DMS79 (cell line): ENCODE measurements around the gene PLA2G12A.
A peak's percentile ranks its signal among the peaks of the same experiment; 100 is the strongest.
"Not testable (repeated sequence)": the region's sequence is repeated elsewhere in the genome, so short reads cannot be mapped to it uniquely, and the experiment has no call there.

Experiments used
- DNase-seq: peaks from one replicate; lab custom pipeline; 2025; lab: John Stamatoyannopoulos, UW

PLA2G12A gene

DNA sequence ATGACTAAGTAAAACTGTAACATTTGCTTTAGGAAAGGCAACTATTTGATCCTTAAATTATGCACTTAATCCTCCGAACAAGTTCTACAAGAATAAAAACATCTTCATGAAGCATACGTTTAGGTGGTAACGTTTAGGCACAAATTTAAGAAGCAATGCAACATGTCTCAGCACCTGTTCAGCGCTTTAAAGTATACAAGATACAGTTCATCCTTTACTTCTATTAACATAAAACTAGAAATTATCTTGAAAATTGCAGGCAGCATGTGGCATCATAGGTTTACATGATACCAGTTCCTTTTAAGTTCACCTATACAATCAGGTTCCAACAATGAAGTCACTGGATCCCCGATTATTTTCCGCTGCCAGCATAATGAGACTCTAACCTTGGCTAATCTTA lies 1.5 kb downstream of the PLA2G12A start:
- DNase-seq = no peak

DNA sequence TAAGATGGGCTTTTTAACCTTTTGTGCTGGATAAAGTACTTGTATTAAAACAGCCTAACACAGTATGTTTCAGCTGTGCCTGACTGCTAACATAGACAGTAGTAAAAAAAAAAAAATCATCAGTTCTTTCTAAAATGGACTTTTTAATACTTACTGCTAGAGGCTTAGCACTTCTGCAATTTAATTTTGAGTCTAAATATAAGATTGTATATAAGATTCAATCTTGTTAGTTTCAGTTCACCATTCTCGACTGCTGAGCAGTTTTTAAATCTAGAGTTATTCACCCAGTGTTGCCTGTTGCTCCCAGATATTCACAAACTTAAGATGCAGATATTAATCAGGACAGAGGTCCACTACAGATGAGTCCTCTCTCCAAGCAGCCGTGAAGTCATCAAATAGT lies 6.8 kb downstream of the PLA2G12A start:
- DNase-seq = no peak

DNA sequence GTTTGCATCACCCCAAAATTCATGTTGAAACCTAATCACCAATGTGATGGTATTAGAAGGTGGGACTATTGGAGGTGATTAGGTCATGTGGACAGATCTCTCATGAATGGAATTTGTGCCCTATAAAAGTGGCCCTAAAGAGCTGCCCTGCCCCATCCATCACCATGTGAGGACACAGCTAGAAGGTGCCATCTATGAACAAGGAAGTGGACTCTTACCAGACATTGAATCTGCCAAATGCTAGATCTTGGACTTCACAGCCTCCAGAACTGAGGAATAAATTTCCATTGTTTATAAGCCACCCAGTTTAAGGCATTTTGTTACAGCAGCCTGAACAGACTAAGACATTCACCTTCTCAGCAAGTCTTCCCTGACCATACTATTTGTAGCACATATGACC lies 7.5 kb downstream of the PLA2G12A start:
- no peak for DNase-seq

DNA sequence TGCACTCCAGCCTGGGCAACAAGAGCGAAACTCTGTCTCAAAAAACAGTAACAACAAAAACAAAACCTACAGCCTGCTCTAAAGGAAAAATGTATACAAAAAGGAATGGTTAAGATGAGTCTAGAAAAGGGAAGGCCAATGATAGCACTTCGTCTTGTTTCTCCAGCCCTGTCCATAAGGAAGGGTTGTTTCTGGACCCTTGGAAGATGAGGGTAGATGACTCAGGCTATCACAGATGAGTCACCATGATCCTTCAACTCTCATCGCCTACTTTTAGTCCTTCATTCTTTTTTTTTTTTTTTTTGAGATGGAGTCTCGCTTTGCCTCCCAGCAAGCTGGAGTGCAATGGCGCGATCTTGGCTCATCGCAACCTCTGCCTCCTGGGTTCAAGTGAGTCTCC lies 8.8 kb downstream of the PLA2G12A start:
- DNase-seq = no peak

DNA sequence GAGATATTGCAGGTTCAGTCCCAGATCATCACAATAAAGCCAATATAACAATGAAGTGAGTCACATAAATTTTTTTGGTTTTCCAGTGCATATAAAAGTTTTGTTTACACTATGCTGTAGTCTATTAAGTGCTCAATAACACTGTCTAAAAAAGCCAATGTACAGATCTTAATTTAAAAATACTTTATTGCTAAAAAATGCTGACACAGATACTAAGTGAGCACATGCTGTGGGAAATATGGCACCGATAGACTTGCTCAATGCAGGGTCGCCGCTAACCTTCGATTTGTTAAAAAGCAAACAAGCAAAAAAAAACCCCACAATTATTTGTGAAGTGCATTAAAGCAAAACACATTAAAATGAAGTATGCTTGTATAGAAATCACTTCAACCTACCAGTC lies 10.3 kb downstream of the PLA2G12A start:
- no peak for DNase-seq

DNA sequence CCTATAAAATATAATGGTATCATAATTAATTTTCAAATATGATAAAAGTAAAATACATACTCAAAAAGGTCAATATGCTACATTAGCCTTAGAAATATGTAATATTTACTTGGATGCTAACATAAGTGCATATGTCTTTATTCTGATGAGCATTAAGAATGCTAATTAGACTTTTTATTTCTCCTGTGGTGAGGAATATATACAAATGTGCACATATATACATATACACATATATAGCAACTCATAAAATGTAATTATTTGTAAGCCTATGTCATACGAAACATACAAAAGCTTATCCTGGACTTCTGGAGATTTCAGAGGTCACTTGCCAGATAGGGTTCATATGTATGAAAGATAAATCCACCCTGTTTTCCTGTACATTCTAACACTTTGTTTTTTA lies 11.1 kb downstream of the PLA2G12A start:
- DNase-seq = no peak

DNA sequence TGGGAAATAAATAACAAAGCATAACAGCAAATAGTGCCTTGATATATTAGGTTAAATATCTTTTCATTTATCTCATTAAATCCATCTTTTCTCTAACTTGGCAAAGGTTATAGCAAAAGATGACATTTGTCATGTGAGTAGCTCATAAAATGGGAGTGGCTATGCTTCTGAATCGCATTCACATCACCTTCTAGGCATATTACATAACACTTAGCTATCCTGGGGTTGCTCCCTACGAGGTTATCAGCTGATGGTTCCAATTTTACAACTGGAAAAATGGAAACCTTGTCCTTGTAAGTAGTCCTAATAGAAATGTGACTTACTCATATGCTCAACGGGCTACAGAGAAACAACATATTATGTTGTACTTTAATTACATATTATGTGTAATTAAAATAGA lies 16.4 kb downstream of the PLA2G12A start:
- DNase-seq = no peak

DNA sequence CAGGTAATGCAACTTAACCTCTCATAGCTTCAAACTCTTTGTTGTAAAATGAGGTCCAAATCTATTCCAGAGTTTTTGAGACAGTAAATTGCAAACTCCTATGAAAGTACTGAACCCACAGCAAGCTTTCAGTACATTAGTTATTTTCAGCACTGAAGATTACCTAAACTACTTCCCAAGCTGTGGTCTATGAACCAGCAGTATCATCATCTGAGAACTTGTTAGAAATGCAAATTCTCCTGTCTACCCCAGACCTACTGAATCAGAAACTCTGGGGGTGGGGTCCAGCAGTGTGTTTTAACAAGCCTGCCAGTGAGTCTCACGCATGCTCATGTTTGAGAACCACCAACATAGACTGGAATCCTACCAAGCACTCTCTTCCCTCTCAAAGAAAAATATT lies 20.9 kb downstream of the PLA2G12A start:
- DNase-seq = no peak

DNA sequence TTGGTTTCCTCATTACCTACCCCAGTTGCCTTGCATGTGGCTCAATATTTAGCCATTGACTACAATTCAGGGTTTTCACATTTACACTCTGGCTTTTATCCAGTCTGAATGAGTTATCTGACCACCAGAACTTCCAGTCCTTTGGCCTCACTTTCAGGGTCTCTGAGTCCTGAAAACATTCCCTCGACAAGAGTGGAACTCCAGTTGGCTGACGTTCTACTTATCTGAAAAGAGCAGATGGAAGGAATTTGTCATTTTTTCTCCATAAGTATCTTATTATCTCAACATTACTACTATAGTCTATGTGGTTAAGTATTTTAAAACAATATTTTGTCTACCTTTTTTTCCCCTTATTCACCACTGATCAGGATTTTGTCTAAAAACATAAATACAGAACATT lies 21.4 kb downstream of the PLA2G12A start:
- DNase-seq = no peak

DNA sequence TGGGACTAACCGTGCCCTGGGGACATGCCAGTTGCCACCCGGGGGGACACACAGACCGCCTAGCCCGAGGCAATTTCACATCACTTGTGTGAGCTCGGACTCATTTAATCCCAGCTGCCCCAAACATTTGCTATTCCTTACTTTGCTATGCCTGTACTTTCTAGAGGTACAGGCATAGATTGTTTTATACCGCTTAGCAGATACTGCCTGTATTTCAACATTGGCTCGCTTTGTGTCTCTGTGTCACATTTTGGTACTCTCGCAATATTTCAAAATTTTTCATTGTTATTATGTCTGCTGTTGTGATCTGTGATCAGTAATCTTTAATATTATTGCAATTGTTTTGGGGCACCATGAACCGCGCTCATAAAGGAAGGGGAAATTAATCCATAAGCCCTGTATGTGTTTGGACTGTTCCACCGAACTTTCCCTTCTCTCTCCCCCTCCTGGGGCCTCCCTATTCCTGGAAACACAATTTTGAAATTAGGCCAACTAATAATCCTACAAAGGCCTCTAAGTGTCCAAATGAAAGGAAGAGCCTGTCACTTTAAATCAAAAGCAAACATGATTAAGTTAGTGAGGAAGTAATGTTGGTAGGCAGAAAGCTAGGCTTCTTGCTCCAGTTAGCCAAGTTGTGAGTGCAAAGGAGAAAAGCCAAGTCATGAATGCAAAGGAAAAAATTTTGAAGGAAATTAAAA lies 26.1 kb downstream of the PLA2G12A start:
- no peak for DNase-seq

DNA sequence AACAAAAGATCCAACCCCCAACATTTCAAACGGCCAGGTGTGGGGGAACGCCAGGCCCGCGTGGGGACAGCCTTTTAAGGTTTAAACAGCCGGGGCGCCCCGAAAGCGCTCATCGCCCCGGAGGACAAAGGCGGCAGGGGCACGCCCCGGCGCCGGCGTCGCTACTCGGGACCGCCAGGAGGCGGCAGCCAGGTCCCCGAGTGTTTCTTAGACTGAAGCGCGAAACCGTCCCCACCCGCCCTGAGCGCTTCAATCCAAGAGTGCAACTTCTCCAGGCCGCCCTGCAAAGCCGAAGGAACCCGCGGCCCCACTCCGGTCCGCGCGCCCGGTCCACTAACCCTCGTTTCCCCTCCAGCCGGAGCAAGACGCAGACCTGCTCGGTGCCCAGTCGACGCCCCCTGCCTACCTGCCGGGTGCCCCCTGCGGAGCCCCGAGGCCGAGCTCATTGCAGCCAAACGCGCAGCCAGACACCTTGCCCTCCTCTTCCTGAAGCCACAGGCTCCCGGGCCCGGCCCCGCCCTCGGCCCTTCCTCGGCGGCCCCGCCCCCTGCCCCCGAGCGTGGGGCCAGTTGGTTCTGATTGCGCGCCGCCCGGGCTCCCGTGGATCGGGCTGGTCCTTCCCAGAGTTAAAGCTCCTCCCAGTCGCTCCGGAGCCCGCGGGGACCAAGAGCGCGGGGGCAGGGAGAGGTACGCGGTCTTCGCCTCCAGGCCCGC lies 26.8 kb downstream of the PLA2G12A start, which contains the start of gene CASP6:
TSS of gene CASP6 (minus strand) at position 496 of the 714 bp plus-strand sequence. CDS start at position 446, 50 bp downstream.
- DNase-seq = peak; percentile 20

DNA sequence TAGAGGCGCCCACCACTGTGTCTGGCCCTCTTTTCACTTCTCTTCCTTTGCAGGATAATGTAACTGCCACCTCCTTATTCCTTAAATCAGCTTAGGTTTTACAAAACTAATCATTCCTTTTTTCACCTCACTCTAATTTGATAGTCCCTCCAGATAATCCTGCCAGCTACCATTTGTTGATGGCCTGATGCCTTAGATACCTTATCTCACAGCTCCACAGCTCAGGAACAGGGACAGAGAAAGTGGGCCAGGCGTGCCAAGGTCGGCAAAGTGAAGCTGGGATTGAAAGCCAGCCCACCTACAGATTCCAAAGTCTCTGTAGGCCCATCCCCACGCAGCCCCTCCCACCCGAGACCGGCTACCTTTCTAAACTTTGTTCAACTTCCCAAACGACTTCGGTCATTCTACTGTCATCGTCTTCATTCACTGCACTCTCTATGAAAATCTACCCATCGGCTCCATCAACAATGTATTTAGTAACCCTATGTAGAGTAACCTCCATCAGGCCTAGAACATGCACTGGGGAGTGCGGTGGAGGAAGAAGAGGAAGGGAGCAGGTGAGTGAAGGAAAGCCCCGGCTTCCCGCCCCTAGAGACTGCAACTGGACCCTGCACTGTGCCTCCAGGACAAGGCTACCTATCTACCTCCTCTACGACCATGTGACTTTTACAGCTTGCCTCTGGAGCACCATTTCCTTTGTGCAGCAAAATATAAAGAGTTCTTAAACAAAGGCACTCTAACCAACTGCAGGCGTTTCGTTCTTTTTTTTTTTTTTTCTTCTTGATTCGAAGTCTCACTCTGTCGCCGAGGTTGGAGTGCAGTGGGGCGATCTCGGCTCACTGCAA lies 28.1 kb downstream of the PLA2G12A start:
- peak; percentile 23 for DNase-seq

DNA sequence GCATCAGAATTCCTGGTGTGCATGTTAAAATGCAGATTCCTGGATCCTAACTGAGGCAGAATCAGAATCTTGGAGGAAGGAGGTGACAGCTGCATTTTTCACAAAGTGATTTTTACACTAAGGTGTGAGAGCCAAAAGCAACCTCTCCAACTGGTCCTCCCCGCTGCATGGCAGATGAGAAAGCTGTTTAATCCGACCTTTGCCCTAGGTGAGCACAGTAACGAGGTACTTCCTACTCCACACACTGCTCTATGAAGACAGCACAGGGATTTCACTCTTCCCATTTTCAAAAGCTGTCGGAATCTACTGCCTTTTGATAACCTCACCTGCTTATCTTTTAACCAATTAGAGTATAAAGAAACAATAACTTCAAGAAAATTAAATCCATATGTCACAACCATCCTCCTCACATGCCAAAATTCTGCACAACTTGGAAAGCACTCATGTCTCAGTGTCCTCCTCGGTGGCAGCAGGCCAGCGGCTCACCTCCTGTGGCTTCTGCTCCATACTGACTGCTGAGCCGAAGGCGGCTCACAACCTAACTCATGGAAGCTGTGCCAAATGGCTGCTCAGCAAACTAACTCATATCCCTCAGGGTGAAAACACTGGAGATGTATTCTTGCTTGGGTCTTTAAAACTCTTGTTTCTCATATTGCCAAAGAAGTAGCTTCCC lies 30.2 kb downstream of the PLA2G12A start:
- DNase-seq = no peak

DNA sequence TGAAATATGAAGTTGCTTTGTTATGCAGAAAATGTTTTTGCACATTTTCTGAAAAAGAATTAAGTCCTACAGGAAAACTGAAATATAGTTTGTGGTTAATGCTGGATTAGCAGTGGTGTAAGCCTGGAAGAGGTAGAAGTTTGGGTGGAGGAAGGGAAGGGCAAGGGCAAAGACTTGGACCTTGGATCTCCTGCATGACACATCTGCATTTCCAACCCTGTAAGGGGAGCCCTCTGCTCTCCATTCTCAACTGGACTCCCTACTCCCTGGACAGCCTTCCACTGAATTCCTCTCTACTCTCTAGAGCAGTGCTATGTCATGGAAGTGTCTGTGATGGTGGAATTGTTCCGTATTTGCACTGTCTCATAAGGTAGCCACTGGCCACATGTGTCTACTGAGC lies 31.2 kb downstream of the PLA2G12A start:
- no peak for DNase-seq

DNA sequence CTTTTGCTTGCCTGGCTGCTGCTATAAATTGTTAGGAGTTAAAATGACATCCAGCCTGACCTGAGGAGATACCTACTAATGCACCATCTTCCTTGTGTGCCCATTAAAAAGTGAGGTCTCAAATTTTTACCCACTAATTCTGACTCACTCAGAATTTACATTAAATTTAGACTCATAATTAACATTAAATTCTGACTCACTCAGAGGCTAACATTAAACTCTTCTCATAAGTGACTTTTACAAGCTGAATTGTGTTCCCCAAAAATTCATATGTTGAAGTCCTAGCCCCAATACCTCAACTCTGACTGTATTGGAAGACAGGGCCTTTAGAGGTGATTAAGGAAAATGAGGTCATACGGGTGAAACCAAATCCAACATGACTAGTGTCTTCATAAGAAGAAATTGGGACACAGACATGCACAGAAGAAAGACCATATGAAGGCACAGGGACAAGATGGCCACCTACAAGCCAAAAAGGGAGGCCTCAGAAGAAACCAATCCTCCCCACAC lies 38.4 kb downstream of the PLA2G12A start:
- DNase-seq = no peak

DNA sequence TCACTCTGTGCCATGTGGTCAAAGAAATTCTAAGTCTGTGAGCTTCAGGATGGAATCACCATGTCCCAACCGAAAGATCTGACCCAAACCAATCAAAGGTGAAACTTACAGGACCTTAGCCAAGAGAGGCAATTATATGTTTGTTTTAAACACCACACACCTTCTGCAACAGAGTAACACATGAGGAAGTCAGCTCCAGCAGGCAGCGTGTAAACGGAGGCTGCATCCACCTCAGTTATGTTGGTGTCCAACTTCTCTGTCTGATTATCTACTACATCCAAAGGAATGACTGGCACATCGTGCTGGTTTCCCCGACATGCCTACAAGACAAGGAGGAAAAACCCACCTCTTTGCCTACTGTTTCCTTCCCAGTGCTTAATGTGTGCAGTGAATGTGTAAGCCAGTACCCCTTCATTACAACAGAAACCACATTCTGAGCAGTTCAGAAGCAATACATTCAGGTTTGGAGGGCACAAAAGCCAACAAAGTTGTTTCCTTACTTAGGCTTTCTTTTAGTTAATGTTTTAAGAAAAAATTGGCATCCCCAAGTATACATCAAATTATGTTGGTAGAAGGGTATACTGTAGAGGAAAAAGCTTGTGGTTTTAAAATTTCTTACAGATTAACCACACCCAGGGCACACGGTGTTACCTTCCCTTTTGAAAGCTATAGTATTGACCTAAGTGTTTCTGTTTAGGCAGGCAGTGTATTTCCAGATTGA lies 39.0 kb downstream of the PLA2G12A start:
- no peak for DNase-seq

DNA sequence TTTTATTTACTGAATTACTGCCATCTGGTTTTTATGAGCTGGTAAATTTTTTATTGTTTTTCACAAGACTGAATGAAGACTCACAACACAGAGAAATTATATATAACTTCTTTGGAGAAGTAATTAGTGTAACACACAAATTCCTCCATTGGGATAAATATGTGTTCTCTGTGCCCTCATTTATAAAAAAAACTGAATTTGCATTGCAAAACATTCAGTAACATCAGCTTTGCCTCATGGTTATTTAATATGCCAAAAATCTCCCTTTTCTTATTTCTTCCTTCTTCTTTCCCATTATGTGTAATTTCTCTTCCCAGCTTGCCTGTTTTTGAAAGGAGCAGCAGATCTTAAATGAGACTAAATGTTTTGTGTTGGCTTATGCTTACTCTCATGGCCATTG lies 45.1 kb downstream of the PLA2G12A start:
- no peak for DNase-seq

DNA sequence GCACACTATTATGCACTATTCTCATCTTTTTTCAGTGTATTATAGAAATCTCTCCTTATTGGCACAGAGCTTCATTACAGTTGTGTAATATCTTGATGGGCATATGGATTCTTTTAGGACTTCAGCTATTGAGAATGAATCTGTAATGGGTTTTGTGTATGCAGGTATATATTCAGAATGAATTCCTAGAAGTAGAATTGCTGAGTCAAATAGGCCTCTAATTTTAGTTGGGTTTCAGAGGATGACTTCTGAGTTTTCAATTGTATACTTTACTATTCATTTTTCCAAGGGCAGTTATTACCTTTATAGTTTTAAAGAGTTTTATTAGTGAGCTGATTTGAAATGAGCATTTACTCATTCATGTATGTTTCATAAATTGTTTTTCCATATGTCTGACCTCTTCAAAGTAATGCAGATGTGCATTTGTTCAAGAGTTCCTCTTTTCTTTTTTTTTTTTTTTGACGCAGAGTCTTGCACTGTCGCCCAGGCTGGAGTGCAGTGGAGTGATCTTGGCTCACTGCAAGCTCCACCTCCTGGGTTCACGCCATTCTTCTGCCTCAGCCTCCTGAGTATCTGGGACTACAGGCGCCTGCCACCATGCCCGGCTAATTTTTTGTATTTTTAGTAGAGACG lies 46.1 kb downstream of the PLA2G12A start:
- no peak for DNase-seq

DNA sequence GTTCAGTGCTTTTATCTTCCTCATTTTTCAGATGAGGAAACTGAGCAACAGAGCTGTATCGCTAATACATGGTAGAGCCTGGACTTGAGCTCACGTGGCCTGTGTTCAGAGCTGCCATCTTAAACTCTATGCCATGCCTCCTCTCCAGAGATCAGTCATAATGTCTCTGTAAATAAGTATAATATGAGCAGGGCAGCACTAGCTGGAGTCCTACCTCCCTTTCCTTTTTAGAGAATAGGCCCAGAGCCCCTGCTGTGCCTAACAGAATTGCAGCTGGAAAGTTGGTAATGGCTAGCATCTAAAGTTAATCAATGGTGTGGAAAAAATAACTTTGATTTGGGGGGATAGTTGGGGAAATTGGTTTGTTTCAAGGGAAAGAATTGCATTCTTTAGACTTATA lies 47.0 kb downstream of the PLA2G12A start:
- no peak for DNase-seq

DNA sequence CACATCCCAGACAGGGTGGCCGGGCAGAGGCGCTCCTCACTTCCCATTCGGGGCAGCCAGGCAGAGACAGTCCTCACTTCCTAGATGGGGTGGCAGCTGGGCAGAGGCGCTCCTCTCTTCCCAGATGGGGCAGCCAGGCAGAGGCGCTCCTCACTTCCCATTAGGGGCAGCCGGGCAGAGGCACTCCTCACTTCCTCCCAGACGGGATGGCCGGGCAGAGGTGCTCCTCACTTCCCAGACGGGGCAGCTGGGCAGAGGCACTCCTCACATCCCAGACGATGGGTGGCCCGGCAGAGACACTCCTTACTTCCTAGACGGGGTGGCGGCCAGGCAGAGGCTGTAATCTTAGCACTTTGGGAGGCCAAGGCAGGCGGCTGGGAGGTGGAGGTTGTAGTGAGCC lies 50.9 kb downstream of the PLA2G12A start:
- not testable (repeated sequence) for DNase-seq

DNA sequence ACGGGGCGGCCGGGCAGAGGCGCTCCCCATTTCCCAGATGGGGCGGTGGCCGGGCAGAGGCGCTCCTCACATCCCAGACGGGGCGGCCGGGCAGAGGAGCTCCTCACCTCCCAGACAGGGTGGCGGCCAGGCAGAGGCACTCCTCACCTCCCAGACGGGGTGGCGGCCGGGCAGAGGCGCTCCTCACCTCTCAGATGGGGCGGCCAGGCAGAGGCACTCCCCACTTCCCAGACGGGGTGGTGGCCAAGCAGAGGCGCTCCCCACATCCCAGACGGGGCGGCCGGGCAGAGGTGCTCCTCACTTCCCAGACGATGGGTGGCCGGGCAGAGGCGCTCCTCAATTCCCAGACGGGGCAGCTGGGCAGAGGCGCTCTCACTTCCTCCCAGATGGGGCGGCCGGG lies 51.4 kb downstream of the PLA2G12A start:
- DNase-seq = not testable (repeated sequence)
